HUES64 (cell line): ENCODE measurements around the gene HOXB3.
A peak's percentile ranks its signal among the peaks of the same experiment; 100 is the strongest.

Experiments
- H3K27ac ChIP-seq: 2 replicates; pipeline ENCODE4 v1.7.0; 2013; ENCODE audit warnings: low read depth, low read length, inconsistent platforms
- H3K27me3 ChIP-seq: 2 replicates; pipeline ENCODE4 v1.6.1; 2013; ENCODE audit warnings: mild to moderate bottlenecking, low read length; ENCODE audit not compliant: insufficient read depth
- H3K36me3 ChIP-seq: 2 replicates; pipeline ENCODE4 v1.6.1; 2013; ENCODE audit warnings: mild to moderate bottlenecking, low read length; ENCODE audit not compliant: insufficient read depth
- H3K4me1 ChIP-seq: 2 replicates; pipeline ENCODE4 v1.6.1; 2013; ENCODE audit warnings: mild to moderate bottlenecking, low read length, moderate library complexity; ENCODE audit not compliant: insufficient read depth
- H3K4me3 ChIP-seq: 2 replicates; pipeline ENCODE4 v1.5.1; 2013; ENCODE audit warnings: mild to moderate bottlenecking, low read length, moderate library complexity
- H3K9ac ChIP-seq: 2 replicates; pipeline ENCODE4 v1.6.1; 2013; ENCODE audit warnings: mild to moderate bottlenecking, low read depth, low read length
- H3K9me3 ChIP-seq: 2 replicates; pipeline ENCODE4 v1.6.1; 2013; ENCODE audit warnings: low read depth, low read length; ENCODE audit not compliant: insufficient read depth
- WGBS: fragments of 150-250, 120-280 bp; methylation state at CpG from one replicate; pipeline ENCODE4 v1.1.7; 2013; ENCODE audit warnings: missing lambda C conversion rate; 5-methylcytosine and 5-hydroxymethylcytosine counted together

HOXB3 gene

DNA sequence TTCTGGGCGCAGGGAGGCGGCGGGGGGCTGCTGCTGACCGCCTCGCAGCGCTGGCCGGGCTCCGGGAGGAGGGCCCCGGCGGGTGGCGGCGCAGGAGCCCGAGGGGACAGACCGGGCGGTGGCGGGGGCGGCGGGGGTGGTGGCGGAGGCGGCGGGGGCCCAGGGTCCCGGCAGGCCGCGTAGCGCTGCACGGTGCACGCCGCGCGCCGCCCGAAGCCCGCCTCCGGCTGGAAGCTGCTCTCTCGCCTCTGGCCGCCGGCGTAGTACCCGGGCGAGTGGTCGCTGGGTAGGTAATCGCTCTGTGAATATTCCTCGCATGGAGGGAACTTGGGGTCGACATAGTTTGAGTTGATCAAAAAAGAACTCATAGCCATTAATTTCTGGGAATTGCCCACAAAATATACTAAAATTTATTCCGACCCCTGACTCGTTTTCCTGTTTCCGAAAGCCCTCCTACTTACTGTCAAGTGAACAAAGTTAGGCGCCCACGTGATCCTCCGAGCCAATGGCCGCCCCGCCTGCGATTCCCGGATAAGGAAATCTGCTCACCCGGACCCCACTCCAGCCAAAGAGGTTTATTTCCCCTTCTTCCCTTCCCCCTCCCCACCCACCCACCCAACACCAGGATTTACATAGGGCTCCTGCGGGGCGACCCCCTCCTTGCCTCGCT is 12.0 kb downstream of the HOXB3 start, which contains the start of gene HOXB4:
TSS of gene HOXB4 (minus strand) at position 405 of the 670 bp plus-strand sequence. CDS start at position 374, 31 bp downstream.
- Histone ChIP-seq H3K4me3 (peak within 1 kb of the TSS; percentile 49), H3K9ac (no peak within 1 kb of the TSS), H3K27me3 (peaks cover 100% of the 10 kb centered on the region), H3K9me3 (no peaks in the 10 kb centered on the region), H3K4me1 (0 out of 2 replicates have a peak, but pooled peaks cover 4% of the 10 kb centered on the region), H3K36me3 (no peaks in the 10 kb centered on the region), H3K27ac (no peak within 1 kb of the TSS)
- under 1% methylated on average over 58 of the region's 58 CpGs for WGBS

DNA sequence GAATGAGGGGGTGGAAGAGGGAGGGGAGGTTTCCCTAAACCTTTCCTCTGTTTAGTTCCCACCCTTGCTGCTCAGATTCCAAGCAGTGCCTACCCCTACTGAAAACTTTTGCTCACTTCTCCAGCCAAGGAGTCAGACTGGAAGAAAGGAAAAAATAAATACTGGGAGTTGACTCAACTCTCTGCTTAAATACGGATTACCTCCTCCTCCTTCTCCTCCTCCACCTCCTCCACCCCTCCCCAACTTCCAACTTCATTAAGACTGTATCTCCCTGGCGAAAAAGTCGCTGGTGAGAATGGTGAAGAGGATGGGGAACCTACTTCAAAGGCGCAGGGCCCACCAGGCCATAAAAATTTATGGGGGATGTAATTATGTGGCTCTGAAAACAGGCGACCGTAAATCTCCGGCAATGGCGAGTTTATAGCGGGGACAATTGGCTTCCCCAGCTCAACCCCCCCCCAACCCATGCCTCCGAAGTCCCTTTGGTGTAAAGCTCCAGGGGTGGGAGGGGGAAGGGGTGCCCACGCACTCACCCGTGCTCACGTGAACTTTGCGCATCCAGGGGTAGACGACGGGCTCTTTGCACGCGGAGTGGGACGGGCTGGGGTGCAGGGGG is 12.6 kb downstream of the HOXB3 start:
- no peaks in the 10 kb centered on the region for H3K9me3 ChIP-seq
- H3K27ac ChIP-seq: no peak overlapping the region
- no peak overlapping the region for H3K4me3 ChIP-seq
- H3K9ac ChIP-seq: no peak overlapping the region
- H3K4me1 ChIP-seq: 0 out of 2 replicates have a peak, but pooled peaks cover 4% of the 10 kb centered on the region
- no peaks in the 10 kb centered on the region for H3K36me3 ChIP-seq
- peaks cover 100% of the 10 kb centered on the region for H3K27me3 ChIP-seq
- WGBS: under 1% methylated on average over 18 of the region's 19 CpGs

DNA sequence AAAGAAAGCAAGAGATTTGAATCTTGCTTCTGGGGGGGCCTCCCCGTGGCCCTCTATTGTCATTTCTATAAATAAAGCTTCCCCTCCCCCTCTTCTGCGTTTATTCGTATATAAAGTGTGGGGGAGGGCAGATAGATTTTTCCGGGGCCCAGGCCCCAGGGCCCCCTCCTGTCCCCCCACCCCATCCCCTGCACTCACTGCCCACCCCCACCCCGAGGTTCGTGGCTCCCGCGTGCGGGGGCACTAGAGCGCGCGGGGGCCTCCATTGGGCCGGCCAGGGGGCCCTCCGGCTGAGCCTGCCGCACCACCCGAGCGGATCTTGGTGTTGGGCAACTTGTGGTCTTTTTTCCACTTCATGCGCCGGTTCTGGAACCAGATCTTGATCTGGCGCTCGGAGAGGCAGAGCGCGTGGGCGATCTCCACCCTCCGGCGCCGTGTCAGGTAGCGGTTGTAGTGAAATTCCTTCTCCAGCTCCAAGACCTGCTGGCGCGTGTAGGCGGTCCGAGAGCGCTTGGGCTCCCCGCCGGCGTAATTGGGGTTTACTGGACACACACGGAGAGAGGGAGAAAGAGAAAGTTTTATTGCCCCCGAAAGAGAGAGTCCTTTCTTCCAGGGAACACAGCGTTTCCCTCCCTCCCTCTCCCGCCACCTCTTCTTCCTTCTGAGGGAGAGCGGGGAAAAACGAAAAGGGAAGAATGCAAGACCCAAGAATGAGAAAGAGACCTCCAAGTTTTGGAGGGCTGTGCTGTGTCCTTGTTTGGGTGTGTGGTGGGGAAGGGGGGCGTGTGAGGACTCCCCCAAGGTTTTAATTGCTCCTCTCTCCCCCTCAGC is 13.3 kb downstream of the HOXB3 start:
- Histone ChIP-seq H3K27me3 (peaks cover 100% of the 10 kb centered on the region), H3K9me3 (no peaks in the 10 kb centered on the region), H3K4me1 (0 out of 2 replicates have a peak, but pooled peaks cover 4% of the 10 kb centered on the region), H3K36me3 (no peaks in the 10 kb centered on the region), H3K9ac (no peak overlapping the region), H3K4me3 (no peak overlapping the region), H3K27ac (no peak overlapping the region)
- WGBS: 3% methylated on average over 35 of the region's 43 CpGs

DNA sequence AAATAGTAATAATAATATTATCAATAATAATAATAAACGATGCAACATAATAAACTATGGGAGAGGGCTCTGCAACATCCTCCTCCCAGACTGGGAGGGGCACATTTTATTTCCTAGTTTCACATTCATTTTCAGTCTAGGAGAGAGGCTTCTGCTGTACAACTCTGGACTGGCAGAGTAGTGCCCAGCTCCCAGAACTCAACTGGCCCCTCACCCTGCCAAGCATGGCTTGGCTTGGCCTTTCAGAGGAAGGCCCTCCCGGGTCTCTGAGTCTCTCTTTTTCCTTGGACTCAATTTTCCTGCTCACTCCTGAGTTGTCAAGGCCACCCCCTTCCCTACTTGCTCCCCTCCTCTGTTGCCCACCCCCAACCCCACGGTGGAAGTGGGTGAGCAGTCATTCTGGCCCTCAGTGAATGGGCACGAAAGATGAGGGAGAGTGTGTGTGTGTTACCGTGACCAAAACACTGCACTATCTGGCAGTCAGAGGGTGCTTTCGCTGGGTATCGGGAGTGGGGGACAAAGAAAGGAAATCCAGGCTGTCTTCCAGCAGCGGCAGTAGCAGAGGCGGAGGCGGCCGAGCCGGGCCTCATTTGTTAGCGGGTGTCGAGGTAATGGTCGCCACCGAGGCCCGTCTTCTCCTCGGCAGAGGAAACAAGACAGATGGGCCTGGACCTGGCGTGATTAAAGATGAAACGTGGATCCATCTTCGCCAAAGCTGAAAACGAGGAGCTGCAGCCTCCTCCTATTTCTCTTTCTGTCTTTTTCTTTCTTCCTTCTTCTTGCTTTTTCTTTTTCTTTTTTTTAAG is 14.2 kb downstream of the HOXB3 start:
- Histone ChIP-seq H3K27ac (no peak overlapping the region), H3K27me3 (peaks cover 100% of the 10 kb centered on the region), H3K36me3 (no peaks in the 10 kb centered on the region), H3K9ac (no peak overlapping the region), H3K9me3 (no peaks in the 10 kb centered on the region), H3K4me1 (peaks cover 8% of the 10 kb centered on the region; the same call in 1 of the 2 replicates), H3K4me3 (no peak overlapping the region)
- WGBS: 6% methylated on average over 22 of the region's 22 CpGs

DNA sequence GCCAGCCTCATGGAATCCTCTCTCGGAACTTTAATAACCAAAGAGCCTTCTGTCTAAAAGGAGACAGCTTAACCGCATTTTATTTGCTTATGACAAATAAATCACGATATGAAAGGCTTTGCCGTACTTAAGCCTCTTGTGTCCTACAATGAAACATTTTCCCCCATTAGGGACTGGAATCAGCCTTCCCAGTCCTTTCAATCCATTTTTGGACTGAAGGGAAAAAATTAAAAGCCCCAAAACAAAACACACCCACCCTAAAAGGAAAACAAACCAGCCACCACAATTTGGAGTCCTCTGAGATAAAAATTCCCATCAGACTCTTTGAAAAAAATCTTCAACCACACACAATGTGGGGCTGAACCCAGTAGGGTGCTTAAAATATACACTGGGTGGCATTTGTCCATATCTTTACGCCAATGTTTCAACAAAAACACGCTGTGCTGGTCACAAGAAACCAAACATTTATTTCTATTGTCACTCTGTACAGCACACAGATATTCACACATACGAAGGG is 14.9 kb downstream of the HOXB3 start:
- Histone ChIP-seq H3K27me3 (peaks cover 100% of the 10 kb centered on the region), H3K36me3 (no peaks in the 10 kb centered on the region)
- WGBS: 21% methylated on average over 6 of the region's 7 CpGs

DNA sequence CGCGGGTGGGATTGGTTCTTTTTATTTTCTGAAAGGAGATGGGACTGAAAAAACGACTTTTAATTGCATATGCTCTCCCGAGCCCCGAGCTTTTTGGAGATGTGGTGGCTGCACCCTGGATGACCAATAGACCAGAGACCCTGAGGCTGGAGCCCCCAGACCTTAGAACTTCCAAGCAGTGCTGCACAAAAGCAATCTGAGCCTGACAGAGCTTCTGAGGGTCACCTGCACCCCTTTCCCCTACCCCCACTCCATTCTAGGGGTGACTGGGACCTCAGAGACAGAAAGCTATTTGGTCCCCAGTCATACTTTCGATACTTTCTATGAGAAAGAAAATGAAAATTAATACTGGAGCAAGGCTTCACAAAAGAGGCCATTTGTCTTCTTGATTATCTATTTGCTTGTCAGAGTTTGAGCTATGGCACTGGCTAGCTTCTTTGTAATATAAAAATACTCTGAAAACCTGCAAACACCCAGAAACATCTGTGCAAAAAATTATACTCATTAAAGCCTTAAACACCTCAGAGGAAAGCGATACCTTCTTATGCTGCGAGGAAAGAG is 15.5 kb downstream of the HOXB3 start:
- H3K9me3 ChIP-seq: no peaks in the 10 kb centered on the region
- peaks cover 100% of the 10 kb centered on the region for H3K27me3 ChIP-seq
- peaks cover 20% of the 10 kb centered on the region; the same call in 1 of the 2 replicates for H3K4me1 ChIP-seq
- no peak overlapping the region for H3K4me3 ChIP-seq
- H3K9ac ChIP-seq: no peak overlapping the region
- H3K36me3 ChIP-seq: no peaks in the 10 kb centered on the region
- 16% methylated on average over 8 of the region's 8 CpGs for WGBS
- no peak overlapping the region for H3K27ac ChIP-seq

More for the DNA sequence above, 14.9 kb downstream of the HOXB3 start:
- no peaks in the 10 kb centered on the region for H3K9me3 ChIP-seq
- H3K9ac ChIP-seq: no peak overlapping the region
- H3K4me1 ChIP-seq: peaks cover 15% of the 10 kb centered on the region; the same call in 1 of the 2 replicates
- H3K4me3 ChIP-seq: no peak overlapping the region
- H3K27ac ChIP-seq: no peak overlapping the region

DNA sequence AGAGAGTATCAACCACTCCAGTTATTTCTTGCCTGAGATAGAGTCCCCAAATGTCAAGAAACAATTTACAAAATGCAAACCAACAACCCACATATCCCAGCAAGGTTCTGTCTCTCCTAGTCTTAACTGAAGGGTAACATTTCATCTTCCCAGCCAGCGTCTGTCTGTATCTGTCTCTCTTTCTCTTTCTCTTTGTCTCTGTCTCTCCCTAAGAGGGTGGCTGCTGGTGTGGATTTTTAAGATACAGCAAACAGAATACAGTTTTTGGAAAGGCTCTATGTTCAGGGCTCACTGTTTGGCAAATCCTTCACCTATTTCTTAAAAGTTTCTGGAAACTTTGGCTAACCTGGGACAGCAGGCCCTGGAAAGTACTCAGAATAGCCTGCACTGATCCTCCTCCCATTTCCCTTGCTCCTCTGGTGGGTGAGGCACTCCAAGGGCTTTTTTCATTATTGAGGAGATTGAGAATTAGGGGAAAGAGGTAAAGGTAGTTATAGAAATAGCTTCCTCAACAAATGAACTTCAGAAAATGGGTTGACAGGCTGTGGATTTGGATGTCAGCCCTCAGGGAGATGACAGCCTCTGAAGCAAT is 18.1 kb downstream of the HOXB3 start:
- Histone ChIP-seq H3K9ac (no peak overlapping the region), H3K36me3 (no peaks in the 10 kb centered on the region), H3K4me3 (no peak overlapping the region)

DNA sequence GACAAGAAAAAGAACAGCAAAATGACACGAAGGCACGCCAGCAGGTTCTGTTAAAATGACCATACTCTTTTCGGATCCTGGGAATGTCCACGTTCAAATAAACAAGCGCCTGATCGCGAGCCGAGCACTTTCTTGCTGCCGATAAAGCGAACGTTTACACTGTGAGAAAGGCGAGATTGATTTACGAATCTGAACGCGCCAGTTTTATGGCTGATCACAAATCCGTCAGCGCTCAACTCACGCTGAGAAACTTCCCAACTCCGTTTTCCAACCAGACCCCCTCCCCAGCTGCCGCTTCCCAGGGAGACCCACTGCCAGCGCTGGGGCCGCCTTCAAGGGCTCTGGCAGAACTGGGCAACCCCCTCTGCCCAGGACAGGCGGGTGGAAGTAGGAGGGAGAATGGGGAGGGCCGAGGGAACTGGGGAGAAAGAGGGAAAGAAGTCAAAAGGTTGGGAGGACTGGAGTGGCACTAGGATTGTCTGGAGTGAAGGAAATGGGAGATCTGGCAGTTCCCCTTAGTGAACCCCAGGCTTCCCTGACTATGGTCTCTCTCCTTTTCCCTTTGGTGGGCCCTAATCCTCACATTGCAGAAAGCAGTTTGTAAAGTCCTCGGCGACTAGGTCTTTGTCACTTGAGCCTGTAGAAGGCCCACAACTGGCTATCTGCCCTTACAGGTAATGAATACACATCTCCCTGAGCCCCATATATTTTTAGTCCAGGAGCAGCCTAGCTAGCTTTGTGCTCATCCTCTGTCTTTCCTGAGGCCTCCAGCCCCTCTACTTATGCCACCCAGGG is 18.8 kb downstream of the HOXB3 start:
- Histone ChIP-seq H3K9me3 (no peaks in the 10 kb centered on the region), H3K27ac (no peak overlapping the region)

More for the DNA sequence above, 18.1 kb downstream of the HOXB3 start:
- H3K27ac ChIP-seq: no peak overlapping the region
- H3K9me3 ChIP-seq: no peaks in the 10 kb centered on the region
- H3K4me1 ChIP-seq: peaks cover 26% of the 10 kb centered on the region
- H3K27me3 ChIP-seq: peaks cover 100% of the 10 kb centered on the region
- WGBS: 9% methylated on average over 1 of the region's 1 CpG

DNA sequence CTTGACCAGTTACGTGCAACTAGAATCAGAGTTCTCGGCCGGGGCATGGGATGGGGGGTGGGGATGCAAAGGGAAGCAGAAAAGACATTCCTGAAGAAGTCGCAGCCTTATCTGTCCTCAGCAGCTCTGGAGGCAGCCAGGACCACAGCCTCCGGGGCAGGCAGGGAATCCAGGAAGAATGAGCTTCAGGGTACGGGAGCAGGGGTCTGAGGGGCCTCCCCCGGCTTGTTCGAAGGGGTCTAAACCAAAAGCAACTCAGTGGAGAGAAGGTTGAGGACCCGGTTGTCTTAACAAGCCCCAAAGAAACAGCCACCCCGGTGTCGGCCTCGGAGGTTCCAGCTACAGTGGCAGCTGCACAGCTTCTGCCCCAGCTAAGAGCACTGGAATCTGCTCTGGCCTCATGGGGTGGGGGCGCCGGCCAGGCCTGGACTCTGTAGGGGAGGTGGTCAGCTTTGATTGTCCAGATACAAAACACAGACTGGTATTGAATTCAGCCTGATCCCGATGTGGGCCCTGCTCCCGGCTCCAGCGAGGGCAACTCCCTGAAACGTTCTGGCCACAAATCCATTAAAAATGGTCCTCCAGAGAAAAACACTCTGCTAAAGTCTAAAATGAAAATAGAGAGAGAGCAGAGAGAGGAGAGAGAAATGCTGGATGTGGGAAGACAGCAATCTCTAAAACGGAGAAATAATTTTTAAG is 19.6 kb downstream of the HOXB3 start:
- no peak overlapping the region for H3K9ac ChIP-seq
- WGBS: 3% methylated on average over 19 of the region's 19 CpGs
- no peak overlapping the region for H3K27ac ChIP-seq
- no peak overlapping the region for H3K4me3 ChIP-seq
- H3K36me3 ChIP-seq: no peaks in the 10 kb centered on the region
- H3K9me3 ChIP-seq: no peaks in the 10 kb centered on the region
- H3K4me1 ChIP-seq: peaks cover 26% of the 10 kb centered on the region
- H3K27me3 ChIP-seq: peaks cover 100% of the 10 kb centered on the region

More for the DNA sequence above, 18.8 kb downstream of the HOXB3 start:
- no peak overlapping the region for H3K4me3 ChIP-seq
- no peaks in the 10 kb centered on the region for H3K36me3 ChIP-seq
- no peak overlapping the region for H3K9ac ChIP-seq
- 2% methylated on average over 26 of the region's 26 CpGs for WGBS
- peaks cover 100% of the 10 kb centered on the region for H3K27me3 ChIP-seq
- H3K4me1 ChIP-seq: peaks cover 26% of the 10 kb centered on the region
